Measurements from ENCODE around the gene SYT15B.
"Not testable (repeated sequence)": the region's sequence is repeated elsewhere in the genome, so short reads cannot be mapped to it uniquely, and the experiment has no call there.

SYT15B gene

GRCh38 chr10:47763554-47764175 lies at the start of gene SYT15B:
Gene SYT15B, minus strand, starts transcription at chr10:47763592. Its CDS starts 952 bp downstream, at chr10:47762640.
- H3K27me3 Mint-ChIP-seq (ENCODE audit: low read depth); H3K36me3 Mint-ChIP-seq (ENCODE audit: low read depth); H3K4me3 Mint-ChIP-seq; H3K9me3 Mint-ChIP-seq; H3K27ac Mint-ChIP-seq; H3K4me1 Mint-ChIP-seq: not testable (repeated sequence)

GRCh38 chr10:47779590-47779989 lies 16.2 kb upstream of the SYT15B start:
- not testable (repeated sequence) for H3K9me3 Mint-ChIP-seq; H3K27me3 Mint-ChIP-seq (ENCODE audit: low read depth); H3K27ac Mint-ChIP-seq; H3K4me1 Mint-ChIP-seq; H3K4me3 Mint-ChIP-seq; H3K36me3 Mint-ChIP-seq (ENCODE audit: low read depth)

GRCh38 chr10:47775361-47776231 lies 12.2 kb upstream of the SYT15B start:
- peak; percentile 22 to 37 (median 28) for TF ChIP-seq CTCF (IDR thresholded peaks at IDR 0.05; ENCODE audit: unreplicated experiment in 3 of 3)
- not testable (repeated sequence) for H3K27me3 Mint-ChIP-seq (ENCODE audit: low read depth); H3K4me1 Mint-ChIP-seq; H3K36me3 Mint-ChIP-seq (ENCODE audit: low read depth); H3K4me3 Mint-ChIP-seq; H3K9me3 Mint-ChIP-seq; H3K27ac Mint-ChIP-seq

- H3K9me3 Mint-ChIP-seq, H3K27ac Mint-ChIP-seq, H3K4me3 Mint-ChIP-seq: not testable (repeated sequence)
Measured at GRCh38 chr10:47770745-47771144, 7.4 kb upstream of the SYT15B start.

GRCh38 chr10:47768578-47769115 lies 5.3 kb upstream of the SYT15B start:
- not testable (repeated sequence) for H3K4me3 Mint-ChIP-seq; H3K36me3 Mint-ChIP-seq (ENCODE audit: low read depth); H3K9me3 Mint-ChIP-seq; H3K27ac Mint-ChIP-seq; H3K27me3 Mint-ChIP-seq (ENCODE audit: low read depth); H3K4me1 Mint-ChIP-seq

More at GRCh38 chr10:47770745-47771144, 7.4 kb upstream of the SYT15B start:
- H3K4me1 Mint-ChIP-seq; H3K27me3 Mint-ChIP-seq (ENCODE audit: low read depth); H3K36me3 Mint-ChIP-seq (ENCODE audit: low read depth): not testable (repeated sequence)

- not testable (repeated sequence) for H3K27me3 Mint-ChIP-seq (ENCODE audit: low read depth); H3K4me3 Mint-ChIP-seq; H3K4me1 Mint-ChIP-seq; H3K9me3 Mint-ChIP-seq; H3K27ac Mint-ChIP-seq; H3K36me3 Mint-ChIP-seq (ENCODE audit: low read depth)
Measured at GRCh38 chr10:47768085-47768484, 4.7 kb upstream of the SYT15B start.

GRCh38 chr10:47767236-47767635 lies 3.8 kb upstream of the SYT15B start:
- H3K4me1 Mint-ChIP-seq; H3K27ac Mint-ChIP-seq; H3K36me3 Mint-ChIP-seq (ENCODE audit: low read depth); H3K9me3 Mint-ChIP-seq; H3K4me3 Mint-ChIP-seq; H3K27me3 Mint-ChIP-seq (ENCODE audit: low read depth): not testable (repeated sequence)

- H3K4me3 Mint-ChIP-seq; H3K27me3 Mint-ChIP-seq (ENCODE audit: low read depth); H3K36me3 Mint-ChIP-seq (ENCODE audit: low read depth); H3K27ac Mint-ChIP-seq; H3K4me1 Mint-ChIP-seq; H3K9me3 Mint-ChIP-seq: not testable (repeated sequence)
Measured at GRCh38 chr10:47765232-47765631, 1.8 kb upstream of the SYT15B start.

GRCh38 chr10:47762674-47763553 lies 478 bp downstream of the SYT15B start:
- H3K9me3 Mint-ChIP-seq; H3K27ac Mint-ChIP-seq; H3K36me3 Mint-ChIP-seq (ENCODE audit: low read depth); H3K4me3 Mint-ChIP-seq; H3K27me3 Mint-ChIP-seq (ENCODE audit: low read depth); H3K4me1 Mint-ChIP-seq: not testable (repeated sequence)

- not testable (repeated sequence) for H3K9me3 Mint-ChIP-seq; H3K27ac Mint-ChIP-seq; H3K27me3 Mint-ChIP-seq (ENCODE audit: low read depth); H3K4me1 Mint-ChIP-seq; H3K36me3 Mint-ChIP-seq (ENCODE audit: low read depth); H3K4me3 Mint-ChIP-seq
Measured at GRCh38 chr10:47758855-47759254, 4.5 kb downstream of the SYT15B start.

GRCh38 chr10:47756169-47756568 lies 7.2 kb downstream of the SYT15B start:
- H3K27ac Mint-ChIP-seq; H3K4me3 Mint-ChIP-seq; H3K4me1 Mint-ChIP-seq; H3K36me3 Mint-ChIP-seq (ENCODE audit: low read depth); H3K27me3 Mint-ChIP-seq (ENCODE audit: low read depth); H3K9me3 Mint-ChIP-seq: not testable (repeated sequence)

GRCh38 chr10:47753871-47754270 lies 9.5 kb downstream of the SYT15B start:
- not testable (repeated sequence) for H3K27me3 Mint-ChIP-seq (ENCODE audit: low read depth); H3K9me3 Mint-ChIP-seq; H3K27ac Mint-ChIP-seq; H3K4me3 Mint-ChIP-seq; H3K4me1 Mint-ChIP-seq; H3K36me3 Mint-ChIP-seq (ENCODE audit: low read depth)

- H3K27me3 Mint-ChIP-seq (ENCODE audit: low read depth); H3K4me3 Mint-ChIP-seq; H3K27ac Mint-ChIP-seq; H3K9me3 Mint-ChIP-seq; H3K4me1 Mint-ChIP-seq; H3K36me3 Mint-ChIP-seq (ENCODE audit: low read depth): not testable (repeated sequence)
Measured at GRCh38 chr10:47753176-47753575, 10.2 kb downstream of the SYT15B start.
